AG10803 (cell line): ENCODE results near the gene TXNRD2.

Experiments used
- DNase-seq: peaks from one replicate; pipeline ENCODE4 v3.0.0; 2010; ENCODE audit warnings: low read depth
- H3K4me3 ChIP-seq: 2 replicates; pipeline ENCODE4 v1.5.1; 2011; ENCODE audit warnings: mild to moderate bottlenecking, low read length, control low read depth
- CTCF ChIP-seq: conservative IDR thresholded peaks from 2 replicates; pipeline ENCODE4 v1.5.1; 2011; ENCODE audit warnings: mild to moderate bottlenecking, low read length, control low read depth, inconsistent platforms

Gene TXNRD2

GRCh38 chr22:19901577-19902244 is 39.9 kb downstream of the TXNRD2 start:
- no peak for DNase-seq
- TF ChIP-seq CTCF, result no peak
- H3K4me3 ChIP-seq, result no peak overlapping the region

DNA sequence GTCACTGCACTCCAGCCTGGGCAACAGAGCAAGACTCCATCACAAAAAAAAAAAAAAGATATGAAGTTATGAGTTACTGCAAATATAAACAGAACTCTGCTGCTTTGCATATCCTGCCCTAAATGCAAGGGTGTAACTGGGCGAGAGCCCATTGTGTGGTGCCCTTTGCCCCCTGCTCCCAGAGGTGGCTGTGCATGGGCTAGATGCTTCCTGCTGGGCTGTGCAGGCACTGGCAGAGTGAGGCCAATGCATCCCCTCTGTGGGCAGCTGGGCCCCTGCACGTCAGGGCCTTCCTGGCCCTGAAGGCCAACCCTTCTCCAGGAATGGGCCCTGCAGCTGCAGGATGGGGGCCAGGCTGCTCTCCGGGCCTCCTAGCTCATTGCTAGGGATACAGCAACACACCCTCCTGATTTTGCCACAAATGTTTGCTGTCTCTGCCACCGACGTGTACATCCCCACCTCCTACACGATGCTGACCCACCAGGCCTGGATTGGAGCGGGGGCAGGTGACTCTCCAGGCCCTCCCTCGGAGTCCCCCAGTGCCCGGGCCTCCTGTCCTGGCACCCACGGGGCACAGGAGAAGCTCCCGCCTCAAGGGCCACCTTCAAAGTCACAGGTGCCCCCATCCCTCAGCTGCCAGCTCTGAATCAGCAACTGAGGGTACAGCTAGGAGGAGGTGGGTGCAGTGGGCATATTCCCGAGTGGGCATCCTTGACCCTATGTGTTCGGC is 40.7 kb downstream of the TXNRD2 start:
- DNase-seq, result no peak
- TF ChIP-seq CTCF, result no peak
- no peak overlapping the region for H3K4me3 ChIP-seq

DNA sequence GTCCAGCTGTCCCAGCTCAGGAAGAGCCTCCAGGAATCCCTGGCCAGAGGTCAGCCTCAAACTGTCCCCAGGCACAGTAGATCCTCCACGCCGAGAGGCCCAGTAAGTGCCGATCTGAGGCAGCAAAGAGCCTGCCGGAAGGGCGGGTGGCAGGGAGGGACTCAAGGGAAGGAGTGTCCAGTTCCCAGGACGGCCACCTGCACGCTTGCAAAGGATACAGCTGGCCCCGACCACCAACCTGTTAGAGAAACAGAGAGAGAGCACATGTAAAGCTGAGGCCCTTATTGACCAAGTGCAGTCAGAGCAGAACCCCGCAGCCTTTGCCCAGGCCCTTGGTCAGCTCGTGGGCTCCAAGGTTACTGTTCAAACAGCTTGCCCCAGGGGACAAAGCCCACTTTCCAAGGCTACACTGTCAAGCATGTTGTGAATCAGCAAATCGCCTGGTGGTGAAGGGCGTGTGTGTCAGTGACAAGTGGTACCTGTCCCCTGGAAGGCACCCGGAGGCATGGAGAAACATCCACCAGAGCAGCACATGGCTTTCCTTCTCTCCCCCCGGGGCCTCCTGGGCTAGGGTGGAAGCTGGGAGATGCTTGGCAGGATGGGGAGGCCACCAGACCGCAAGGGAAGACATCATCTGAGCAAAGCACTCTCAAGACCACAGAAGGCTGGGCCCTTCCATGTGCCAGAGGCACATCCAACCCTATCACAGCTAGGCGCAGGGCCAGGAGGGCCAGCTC is 42.6 kb downstream of the TXNRD2 start:
- no peak overlapping the region for H3K4me3 ChIP-seq
- DNase-seq, result no peak
- no peak for TF ChIP-seq CTCF

GRCh38 chr22:19898145-19898544 is 43.5 kb downstream of the TXNRD2 start:
- no peak overlapping the region for H3K4me3 ChIP-seq
- DNase-seq, result no peak
- TF ChIP-seq CTCF, result no peak

- TF ChIP-seq CTCF, result no peak
- no peak overlapping the region for H3K4me3 ChIP-seq
- DNase-seq, result no peak
Measured at GRCh38 chr22:19897726-19898125, 43.9 kb downstream of the TXNRD2 start.

- no peak overlapping the region for H3K4me3 ChIP-seq
- TF ChIP-seq CTCF, result no peak
- DNase-seq, result no peak
Measured at GRCh38 chr22:19896665-19897355, 44.8 kb downstream of the TXNRD2 start.
